GM23338 (cell line): Measurements from ENCODE around the gene FNDC3A.

Source experiments
- EZH2 ChIP-seq: fragments of 200-600 bp; sonication (generic); IDR thresholded peaks from one replicate; pipeline ENCODE4 v1.8.0; 2017; ENCODE audit warnings: antibody characterized with exemption, mild to moderate bottlenecking, low read depth; ENCODE audit not compliant: unreplicated experiment
- EZH2phosphoT487 ChIP-seq: fragments of 200-600 bp; sonication (generic); IDR thresholded peaks from one replicate; pipeline ENCODE4 v1.8.1; 2018; ENCODE audit warnings: antibody characterized with exemption; ENCODE audit not compliant: unreplicated experiment
- POLR2AphosphoS5 ChIP-seq: IDR thresholded peaks from 2 replicates; pipeline ENCODE4 v1.6.1; 2016; ENCODE audit warnings: antibody characterized with exemption, low read depth
- TF ChIP-seq, protein P1 (sequence below), 2 experiments: fragments of 200-600 bp in 1 of 2; sonication (generic) in 1 of 2; conservative IDR thresholded peaks; 2 replicates each; pipeline versions ENCODE4 v1.5.1 to v1.6.1; 2016 to 2017; ENCODE audit warnings: antibody characterized with exemption in 2 of 2, low read depth in 2 of 2, mild to moderate bottlenecking in 2 of 2, moderate library complexity in 1 of 2
- TF ChIP-seq, protein P2 (sequence below): IDR thresholded peaks from one replicate; pipeline ENCODE4 v1.6.1; 2018; ENCODE audit warnings: antibody characterized with exemption; ENCODE audit not compliant: unreplicated experiment

DNA sequence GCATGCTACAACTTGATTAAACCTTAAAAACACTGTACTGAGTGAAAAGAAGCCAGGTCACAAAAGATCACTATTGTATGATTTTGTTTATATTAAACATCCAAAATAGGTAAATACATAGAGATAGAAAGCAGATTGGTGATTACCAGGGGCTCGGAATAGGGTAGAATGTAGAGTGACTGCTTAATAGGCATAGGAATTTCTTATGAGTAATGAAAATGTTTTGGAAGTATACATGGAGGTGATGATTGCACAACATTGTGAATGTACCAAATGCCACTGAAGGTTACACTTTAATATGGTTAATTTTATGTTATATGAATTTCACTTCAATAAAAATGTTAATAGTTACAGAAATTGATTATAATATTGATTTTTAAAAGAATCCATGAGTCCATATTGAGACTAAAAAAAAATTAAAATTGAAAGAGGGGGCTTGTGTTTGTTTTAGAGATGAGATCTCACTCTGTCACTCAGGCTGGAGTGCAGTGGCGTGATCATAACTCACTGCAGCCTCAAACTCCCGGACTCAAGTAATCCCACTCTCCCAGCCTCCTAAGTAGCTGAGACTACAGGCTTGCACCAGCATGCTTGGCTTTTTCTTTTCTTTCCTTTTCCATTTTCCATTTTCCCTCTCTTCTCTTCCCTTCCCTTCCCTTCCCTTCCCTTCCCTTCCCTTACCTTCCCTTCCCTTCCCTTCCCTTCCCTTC is 85.1 kb downstream of the FNDC3A start:
- TF ChIP-seq EZH2phosphoT487 (no peak), POLR2AphosphoS5 (no peak), EZH2 (no peak)
- TF ChIP-seq, protein P1, sequence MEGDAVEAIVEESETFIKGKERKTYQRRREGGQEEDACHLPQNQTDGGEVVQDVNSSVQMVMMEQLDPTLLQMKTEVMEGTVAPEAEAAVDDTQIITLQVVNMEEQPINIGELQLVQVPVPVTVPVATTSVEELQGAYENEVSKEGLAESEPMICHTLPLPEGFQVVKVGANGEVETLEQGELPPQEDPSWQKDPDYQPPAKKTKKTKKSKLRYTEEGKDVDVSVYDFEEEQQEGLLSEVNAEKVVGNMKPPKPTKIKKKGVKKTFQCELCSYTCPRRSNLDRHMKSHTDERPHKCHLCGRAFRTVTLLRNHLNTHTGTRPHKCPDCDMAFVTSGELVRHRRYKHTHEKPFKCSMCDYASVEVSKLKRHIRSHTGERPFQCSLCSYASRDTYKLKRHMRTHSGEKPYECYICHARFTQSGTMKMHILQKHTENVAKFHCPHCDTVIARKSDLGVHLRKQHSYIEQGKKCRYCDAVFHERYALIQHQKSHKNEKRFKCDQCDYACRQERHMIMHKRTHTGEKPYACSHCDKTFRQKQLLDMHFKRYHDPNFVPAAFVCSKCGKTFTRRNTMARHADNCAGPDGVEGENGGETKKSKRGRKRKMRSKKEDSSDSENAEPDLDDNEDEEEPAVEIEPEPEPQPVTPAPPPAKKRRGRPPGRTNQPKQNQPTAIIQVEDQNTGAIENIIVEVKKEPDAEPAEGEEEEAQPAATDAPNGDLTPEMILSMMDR (conservative IDR thresholded peaks at IDR 0.05; ENCODE audit: low read depth in 2 of 2) = no peak
- TF ChIP-seq, protein P2, sequence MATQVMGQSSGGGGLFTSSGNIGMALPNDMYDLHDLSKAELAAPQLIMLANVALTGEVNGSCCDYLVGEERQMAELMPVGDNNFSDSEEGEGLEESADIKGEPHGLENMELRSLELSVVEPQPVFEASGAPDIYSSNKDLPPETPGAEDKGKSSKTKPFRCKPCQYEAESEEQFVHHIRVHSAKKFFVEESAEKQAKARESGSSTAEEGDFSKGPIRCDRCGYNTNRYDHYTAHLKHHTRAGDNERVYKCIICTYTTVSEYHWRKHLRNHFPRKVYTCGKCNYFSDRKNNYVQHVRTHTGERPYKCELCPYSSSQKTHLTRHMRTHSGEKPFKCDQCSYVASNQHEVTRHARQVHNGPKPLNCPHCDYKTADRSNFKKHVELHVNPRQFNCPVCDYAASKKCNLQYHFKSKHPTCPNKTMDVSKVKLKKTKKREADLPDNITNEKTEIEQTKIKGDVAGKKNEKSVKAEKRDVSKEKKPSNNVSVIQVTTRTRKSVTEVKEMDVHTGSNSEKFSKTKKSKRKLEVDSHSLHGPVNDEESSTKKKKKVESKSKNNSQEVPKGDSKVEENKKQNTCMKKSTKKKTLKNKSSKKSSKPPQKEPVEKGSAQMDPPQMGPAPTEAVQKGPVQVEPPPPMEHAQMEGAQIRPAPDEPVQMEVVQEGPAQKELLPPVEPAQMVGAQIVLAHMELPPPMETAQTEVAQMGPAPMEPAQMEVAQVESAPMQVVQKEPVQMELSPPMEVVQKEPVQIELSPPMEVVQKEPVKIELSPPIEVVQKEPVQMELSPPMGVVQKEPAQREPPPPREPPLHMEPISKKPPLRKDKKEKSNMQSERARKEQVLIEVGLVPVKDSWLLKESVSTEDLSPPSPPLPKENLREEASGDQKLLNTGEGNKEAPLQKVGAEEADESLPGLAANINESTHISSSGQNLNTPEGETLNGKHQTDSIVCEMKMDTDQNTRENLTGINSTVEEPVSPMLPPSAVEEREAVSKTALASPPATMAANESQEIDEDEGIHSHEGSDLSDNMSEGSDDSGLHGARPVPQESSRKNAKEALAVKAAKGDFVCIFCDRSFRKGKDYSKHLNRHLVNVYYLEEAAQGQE = no peak
